PFSK-1 (cell line): Measurements from ENCODE around the gene HOXA13.

Experiments used
- POLR2AphosphoS5 ChIP-seq: IDR thresholded peaks from 2 replicates; pipeline ENCODE4 v1.6.1; 2012; ENCODE audit warnings: low read depth, mild to moderate bottlenecking, control low read depth, low read length, moderate library complexity
- TAF1 ChIP-seq: IDR thresholded peaks from 2 replicates; pipeline ENCODE4 v1.6.1; 2012; ENCODE audit warnings: low read length, control low read depth, borderline replicate concordance; ENCODE audit not compliant: insufficient read depth
- TF ChIP-seq, protein P1 (sequence below), 2 experiments: IDR thresholded peaks; 2 replicates each; pipeline versions ENCODE4 v1.6.1 to v1.8.0; 2011 to 2012; ENCODE audit warnings: low read depth in 2 of 2, low read length in 2 of 2, control low read depth in 1 of 2, inconsistent platforms in 1 of 2, mild to moderate bottlenecking in 1 of 2, moderate library complexity in 1 of 2; ENCODE audit not compliant: insufficient read depth in 1 of 2

DNA sequence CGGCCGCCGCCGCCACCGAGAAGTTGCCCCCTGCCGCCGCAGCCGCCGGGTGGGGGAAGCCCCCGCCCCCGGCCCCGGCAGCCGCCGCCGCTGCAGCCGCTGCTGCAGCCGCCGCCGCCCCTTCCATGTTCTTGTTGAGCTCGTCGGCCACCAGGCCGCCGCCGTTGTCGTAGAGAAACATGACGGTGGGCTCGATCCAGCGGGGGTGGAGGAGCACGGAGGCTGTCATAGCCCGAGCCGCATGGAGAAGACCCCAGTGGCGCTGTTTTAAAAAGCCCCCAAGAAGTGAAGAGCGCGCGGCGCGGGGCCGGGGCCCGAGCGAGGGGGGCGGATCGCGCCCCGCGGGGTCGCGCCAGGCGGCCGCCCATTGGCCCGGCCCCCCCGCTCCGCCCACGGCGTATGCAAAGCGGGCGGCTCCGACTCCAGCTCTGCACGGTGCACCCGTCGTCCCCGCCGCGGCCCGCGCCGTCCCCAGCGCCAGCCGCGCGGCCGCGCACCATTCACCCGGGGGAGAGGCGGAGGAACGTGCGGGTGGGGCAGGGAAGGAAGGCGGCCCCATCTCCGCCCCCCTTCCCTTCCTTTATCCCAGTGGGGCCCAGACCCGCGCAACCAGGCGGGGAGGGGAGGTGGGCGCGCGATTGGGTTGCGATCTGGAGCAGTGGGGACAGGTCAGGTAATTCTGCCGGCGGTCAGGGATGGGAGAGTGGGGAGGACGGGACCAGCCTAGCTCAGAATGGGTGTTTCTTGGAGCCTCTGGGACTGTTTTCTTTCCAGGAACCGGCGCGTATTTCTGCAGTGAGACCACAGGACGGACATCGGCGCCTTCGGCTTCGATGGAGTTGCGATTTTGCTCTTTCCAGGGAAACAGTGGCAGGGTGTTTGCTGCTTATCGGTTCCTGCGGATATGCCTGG, at the start of gene HOXA13:
- no peak for TF ChIP-seq POLR2AphosphoS5
- TF ChIP-seq, protein P1, sequence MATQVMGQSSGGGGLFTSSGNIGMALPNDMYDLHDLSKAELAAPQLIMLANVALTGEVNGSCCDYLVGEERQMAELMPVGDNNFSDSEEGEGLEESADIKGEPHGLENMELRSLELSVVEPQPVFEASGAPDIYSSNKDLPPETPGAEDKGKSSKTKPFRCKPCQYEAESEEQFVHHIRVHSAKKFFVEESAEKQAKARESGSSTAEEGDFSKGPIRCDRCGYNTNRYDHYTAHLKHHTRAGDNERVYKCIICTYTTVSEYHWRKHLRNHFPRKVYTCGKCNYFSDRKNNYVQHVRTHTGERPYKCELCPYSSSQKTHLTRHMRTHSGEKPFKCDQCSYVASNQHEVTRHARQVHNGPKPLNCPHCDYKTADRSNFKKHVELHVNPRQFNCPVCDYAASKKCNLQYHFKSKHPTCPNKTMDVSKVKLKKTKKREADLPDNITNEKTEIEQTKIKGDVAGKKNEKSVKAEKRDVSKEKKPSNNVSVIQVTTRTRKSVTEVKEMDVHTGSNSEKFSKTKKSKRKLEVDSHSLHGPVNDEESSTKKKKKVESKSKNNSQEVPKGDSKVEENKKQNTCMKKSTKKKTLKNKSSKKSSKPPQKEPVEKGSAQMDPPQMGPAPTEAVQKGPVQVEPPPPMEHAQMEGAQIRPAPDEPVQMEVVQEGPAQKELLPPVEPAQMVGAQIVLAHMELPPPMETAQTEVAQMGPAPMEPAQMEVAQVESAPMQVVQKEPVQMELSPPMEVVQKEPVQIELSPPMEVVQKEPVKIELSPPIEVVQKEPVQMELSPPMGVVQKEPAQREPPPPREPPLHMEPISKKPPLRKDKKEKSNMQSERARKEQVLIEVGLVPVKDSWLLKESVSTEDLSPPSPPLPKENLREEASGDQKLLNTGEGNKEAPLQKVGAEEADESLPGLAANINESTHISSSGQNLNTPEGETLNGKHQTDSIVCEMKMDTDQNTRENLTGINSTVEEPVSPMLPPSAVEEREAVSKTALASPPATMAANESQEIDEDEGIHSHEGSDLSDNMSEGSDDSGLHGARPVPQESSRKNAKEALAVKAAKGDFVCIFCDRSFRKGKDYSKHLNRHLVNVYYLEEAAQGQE (IDR thresholded peaks at IDR 0.05; ENCODE audit: insufficient read depth in 1 of 2, low read depth in 2 of 2, low read length in 2 of 2), result no peak
- TF ChIP-seq TAF1, result no peak
